GM21367 (cell line): ENCODE measurements around the gene STK32C.

Source experiments
- ATAC-seq: cut with Tn5 transposase; IDR thresholded peaks from one replicate; pipeline ENCODE4 v1.9.1; 2021; ENCODE audit not compliant: unreplicated experiment

The STK32C gene

GRCh38 chr10:132189016-132189415 is 118.7 kb downstream of the STK32C start:
- no peak for ATAC-seq

GRCh38 chr10:132188331-132188730 is 119.4 kb downstream of the STK32C start:
- no peak for ATAC-seq

- no peak for ATAC-seq
These were observed 120.2 kb downstream of the STK32C start for GRCh38 chr10:132187430-132188138.

GRCh38 chr10:132186488-132187429 is 121.0 kb downstream of the STK32C start, which contains the start of gene DPYSL4:
TSS of gene DPYSL4 (plus strand) at chr10:132186948. CDS start at chr10:132187064, 116 bp downstream.
- ATAC-seq: no peak

GRCh38 chr10:132185601-132186487 is 121.9 kb downstream of the STK32C start:
- ATAC-seq: no peak

GRCh38 chr10:132184816-132185593 is 122.7 kb downstream of the STK32C start:
- ATAC-seq: no peak

GRCh38 chr10:132183046-132183445 is 124.7 kb downstream of the STK32C start:
- no peak for ATAC-seq

- no peak for ATAC-seq
These were observed 125.2 kb downstream of the STK32C start for GRCh38 chr10:132182591-132182990.

GRCh38 chr10:132181691-132182425 is 125.9 kb downstream of the STK32C start:
- ATAC-seq: no peak

- ATAC-seq: no peak
These were observed 127.0 kb downstream of the STK32C start for GRCh38 chr10:132180736-132181135.

GRCh38 chr10:132179551-132180392 is 128.0 kb downstream of the STK32C start:
- no peak for ATAC-seq

GRCh38 chr10:132178672-132179545 is 128.8 kb downstream of the STK32C start:
- ATAC-seq: no peak

GRCh38 chr10:132178046-132178445 is 129.7 kb downstream of the STK32C start:
- no peak for ATAC-seq

GRCh38 chr10:132176623-132177500 is 130.9 kb downstream of the STK32C start:
- no peak for ATAC-seq

GRCh38 chr10:132175907-132176581 is 131.7 kb downstream of the STK32C start:
- no peak for ATAC-seq

- no peak for ATAC-seq
These were observed 132.3 kb downstream of the STK32C start for GRCh38 chr10:132175408-132175807.
